Measurements from ENCODE around the gene GINS2. TPM values are rescaled to one million over a fixed set of nuclear protein-coding genes. Genes with fewer than 3 reads are reported as not detected.

GINS2 gene
- total RNA-seq, 1 experiment from 2014 or later = 38.0 TPM

GRCh38 chr16:85645021-85645589 lies 43.6 kb downstream of the GINS2 start:
- ATAC-seq = no peak

More at GRCh38 chr16:85645021-85645589, 43.6 kb downstream of the GINS2 start:
- DNase-seq (ENCODE audit: low spot score) = no peak
- H3K4me3 Mint-ChIP-seq = no peak overlapping the region
- peaks cover 5% of the 10 kb centered on the region; the same call in 1 of the 2 replicates for H3K4me1 Mint-ChIP-seq
- CTCF ChIA-PET = no interaction called here
- POLR2A ChIA-PET = no interaction called here
- no peaks in the 10 kb centered on the region for H3K9me3 Mint-ChIP-seq
- TF ChIP-seq IRF2 (CRISPR knock-in tag; IDR thresholded peaks at IDR 0.05; ENCODE audit: borderline replicate concordance, low read depth) (no peak), CREB1 (CRISPR knock-in tag; IDR thresholded peaks at IDR 0.05) (no peak), NFYB (CRISPR knock-in tag; conservative IDR thresholded peaks at IDR 0.05; ENCODE audit: low read depth) (no peak), ZNF423 (CRISPR knock-in tag; IDR thresholded peaks at IDR 0.05) (no peak), ZNF219 (CRISPR knock-in tag; IDR thresholded peaks at IDR 0.05; ENCODE audit: borderline replicate concordance) (no peak), OVOL2 (CRISPR knock-in tag; IDR thresholded peaks at IDR 0.05; ENCODE audit: borderline replicate concordance) (no peak), ZNF512 (CRISPR knock-in tag; IDR thresholded peaks at IDR 0.05; ENCODE audit: borderline replicate concordance) (no peak), ZNF416 (CRISPR knock-in tag; IDR thresholded peaks at IDR 0.05) (no peak), ZSCAN18 (CRISPR knock-in tag; IDR thresholded peaks at IDR 0.05) (no peak), FOXP4 (CRISPR knock-in tag; IDR thresholded peaks at IDR 0.05) (no peak), ZNF263 (CRISPR knock-in tag; IDR thresholded peaks at IDR 0.05; ENCODE audit: low read depth) (no peak), ZNF138 (CRISPR knock-in tag; conservative IDR thresholded peaks at IDR 0.05) (no peak), MXD4 (CRISPR knock-in tag; IDR thresholded peaks at IDR 0.05; ENCODE audit: borderline replicate concordance) (no peak), ESRRA (CRISPR knock-in tag; IDR thresholded peaks at IDR 0.05; ENCODE audit: borderline replicate concordance) (no peak)
- TF ChIP-seq, protein P1, sequence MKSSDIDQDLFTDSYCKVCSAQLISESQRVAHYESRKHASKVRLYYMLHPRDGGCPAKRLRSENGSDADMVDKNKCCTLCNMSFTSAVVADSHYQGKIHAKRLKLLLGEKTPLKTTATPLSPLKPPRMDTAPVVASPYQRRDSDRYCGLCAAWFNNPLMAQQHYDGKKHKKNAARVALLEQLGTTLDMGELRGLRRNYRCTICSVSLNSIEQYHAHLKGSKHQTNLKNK (CRISPR knock-in tag; IDR thresholded peaks at IDR 0.05) = no peak
- TF ChIP-seq, protein P2, sequence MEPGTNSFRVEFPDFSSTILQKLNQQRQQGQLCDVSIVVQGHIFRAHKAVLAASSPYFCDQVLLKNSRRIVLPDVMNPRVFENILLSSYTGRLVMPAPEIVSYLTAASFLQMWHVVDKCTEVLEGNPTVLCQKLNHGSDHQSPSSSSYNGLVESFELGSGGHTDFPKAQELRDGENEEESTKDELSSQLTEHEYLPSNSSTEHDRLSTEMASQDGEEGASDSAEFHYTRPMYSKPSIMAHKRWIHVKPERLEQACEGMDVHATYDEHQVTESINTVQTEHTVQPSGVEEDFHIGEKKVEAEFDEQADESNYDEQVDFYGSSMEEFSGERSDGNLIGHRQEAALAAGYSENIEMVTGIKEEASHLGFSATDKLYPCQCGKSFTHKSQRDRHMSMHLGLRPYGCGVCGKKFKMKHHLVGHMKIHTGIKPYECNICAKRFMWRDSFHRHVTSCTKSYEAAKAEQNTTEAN (CRISPR knock-in tag; IDR thresholded peaks at IDR 0.05) = no peak
- TF ChIP-seq, protein P3, sequence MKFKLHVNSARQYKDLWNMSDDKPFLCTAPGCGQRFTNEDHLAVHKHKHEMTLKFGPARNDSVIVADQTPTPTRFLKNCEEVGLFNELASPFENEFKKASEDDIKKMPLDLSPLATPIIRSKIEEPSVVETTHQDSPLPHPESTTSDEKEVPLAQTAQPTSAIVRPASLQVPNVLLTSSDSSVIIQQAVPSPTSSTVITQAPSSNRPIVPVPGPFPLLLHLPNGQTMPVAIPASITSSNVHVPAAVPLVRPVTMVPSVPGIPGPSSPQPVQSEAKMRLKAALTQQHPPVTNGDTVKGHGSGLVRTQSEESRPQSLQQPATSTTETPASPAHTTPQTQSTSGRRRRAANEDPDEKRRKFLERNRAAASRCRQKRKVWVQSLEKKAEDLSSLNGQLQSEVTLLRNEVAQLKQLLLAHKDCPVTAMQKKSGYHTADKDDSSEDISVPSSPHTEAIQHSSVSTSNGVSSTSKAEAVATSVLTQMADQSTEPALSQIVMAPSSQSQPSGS (CRISPR knock-in tag; IDR thresholded peaks at IDR 0.05; ENCODE audit: borderline replicate concordance, low read depth) = no peak
- TF ChIP-seq, protein P4, sequence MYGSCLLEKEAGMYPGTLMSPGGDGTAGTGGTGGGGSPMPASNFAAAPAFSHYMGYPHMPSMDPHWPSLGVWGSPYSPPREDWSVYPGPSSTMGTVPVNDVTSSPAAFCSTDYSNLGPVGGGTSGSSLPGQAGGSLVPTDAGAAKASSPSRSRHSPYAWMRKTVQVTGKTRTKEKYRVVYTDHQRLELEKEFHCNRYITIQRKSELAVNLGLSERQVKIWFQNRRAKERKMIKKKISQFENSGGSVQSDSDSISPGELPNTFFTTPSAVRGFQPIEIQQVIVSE (CRISPR knock-in tag; IDR thresholded peaks at IDR 0.05; ENCODE audit: borderline replicate concordance) = no peak
- TF ChIP-seq, protein P5, sequence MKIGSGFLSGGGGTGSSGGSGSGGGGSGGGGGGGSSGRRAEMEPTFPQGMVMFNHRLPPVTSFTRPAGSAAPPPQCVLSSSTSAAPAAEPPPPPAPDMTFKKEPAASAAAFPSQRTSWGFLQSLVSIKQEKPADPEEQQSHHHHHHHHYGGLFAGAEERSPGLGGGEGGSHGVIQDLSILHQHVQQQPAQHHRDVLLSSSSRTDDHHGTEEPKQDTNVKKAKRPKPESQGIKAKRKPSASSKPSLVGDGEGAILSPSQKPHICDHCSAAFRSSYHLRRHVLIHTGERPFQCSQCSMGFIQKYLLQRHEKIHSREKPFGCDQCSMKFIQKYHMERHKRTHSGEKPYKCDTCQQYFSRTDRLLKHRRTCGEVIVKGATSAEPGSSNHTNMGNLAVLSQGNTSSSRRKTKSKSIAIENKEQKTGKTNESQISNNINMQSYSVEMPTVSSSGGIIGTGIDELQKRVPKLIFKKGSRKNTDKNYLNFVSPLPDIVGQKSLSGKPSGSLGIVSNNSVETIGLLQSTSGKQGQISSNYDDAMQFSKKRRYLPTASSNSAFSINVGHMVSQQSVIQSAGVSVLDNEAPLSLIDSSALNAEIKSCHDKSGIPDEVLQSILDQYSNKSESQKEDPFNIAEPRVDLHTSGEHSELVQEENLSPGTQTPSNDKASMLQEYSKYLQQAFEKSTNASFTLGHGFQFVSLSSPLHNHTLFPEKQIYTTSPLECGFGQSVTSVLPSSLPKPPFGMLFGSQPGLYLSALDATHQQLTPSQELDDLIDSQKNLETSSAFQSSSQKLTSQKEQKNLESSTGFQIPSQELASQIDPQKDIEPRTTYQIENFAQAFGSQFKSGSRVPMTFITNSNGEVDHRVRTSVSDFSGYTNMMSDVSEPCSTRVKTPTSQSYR (CRISPR knock-in tag; IDR thresholded peaks at IDR 0.05) = no peak
- TF ChIP-seq, protein P6, sequence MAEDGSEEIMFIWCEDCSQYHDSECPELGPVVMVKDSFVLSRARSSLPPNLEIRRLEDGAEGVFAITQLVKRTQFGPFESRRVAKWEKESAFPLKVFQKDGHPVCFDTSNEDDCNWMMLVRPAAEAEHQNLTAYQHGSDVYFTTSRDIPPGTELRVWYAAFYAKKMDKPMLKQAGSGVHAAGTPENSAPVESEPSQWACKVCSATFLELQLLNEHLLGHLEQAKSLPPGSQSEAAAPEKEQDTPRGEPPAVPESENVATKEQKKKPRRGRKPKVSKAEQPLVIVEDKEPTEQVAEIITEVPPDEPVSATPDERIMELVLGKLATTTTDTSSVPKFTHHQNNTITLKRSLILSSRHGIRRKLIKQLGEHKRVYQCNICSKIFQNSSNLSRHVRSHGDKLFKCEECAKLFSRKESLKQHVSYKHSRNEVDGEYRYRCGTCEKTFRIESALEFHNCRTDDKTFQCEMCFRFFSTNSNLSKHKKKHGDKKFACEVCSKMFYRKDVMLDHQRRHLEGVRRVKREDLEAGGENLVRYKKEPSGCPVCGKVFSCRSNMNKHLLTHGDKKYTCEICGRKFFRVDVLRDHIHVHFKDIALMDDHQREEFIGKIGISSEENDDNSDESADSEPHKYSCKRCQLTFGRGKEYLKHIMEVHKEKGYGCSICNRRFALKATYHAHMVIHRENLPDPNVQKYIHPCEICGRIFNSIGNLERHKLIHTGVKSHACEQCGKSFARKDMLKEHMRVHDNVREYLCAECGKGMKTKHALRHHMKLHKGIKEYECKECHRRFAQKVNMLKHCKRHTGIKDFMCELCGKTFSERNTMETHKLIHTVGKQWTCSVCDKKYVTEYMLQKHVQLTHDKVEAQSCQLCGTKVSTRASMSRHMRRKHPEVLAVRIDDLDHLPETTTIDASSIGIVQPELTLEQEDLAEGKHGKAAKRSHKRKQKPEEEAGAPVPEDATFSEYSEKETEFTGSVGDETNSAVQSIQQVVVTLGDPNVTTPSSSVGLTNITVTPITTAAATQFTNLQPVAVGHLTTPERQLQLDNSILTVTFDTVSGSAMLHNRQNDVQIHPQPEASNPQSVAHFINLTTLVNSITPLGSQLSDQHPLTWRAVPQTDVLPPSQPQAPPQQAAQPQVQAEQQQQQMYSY (CRISPR knock-in tag; IDR thresholded peaks at IDR 0.05) = no peak
- no peak overlapping the region for H3K27ac Mint-ChIP-seq
- no peaks in the 10 kb centered on the region for H3K27me3 Mint-ChIP-seq (ENCODE audit: low read depth)
- H3K36me3 Mint-ChIP-seq = peaks cover 5% of the 10 kb centered on the region
